HG03439 (cell line): ENCODE measurements around the gene SSNA1.

Source experiments
- ATAC-seq: cut with Tn5 transposase; IDR thresholded peaks from one replicate; pipeline ENCODE4 v1.9.1; 2021; ENCODE audit warnings: mild to moderate bottlenecking, moderate library complexity; ENCODE audit not compliant: unreplicated experiment

The SSNA1 gene

DNA sequence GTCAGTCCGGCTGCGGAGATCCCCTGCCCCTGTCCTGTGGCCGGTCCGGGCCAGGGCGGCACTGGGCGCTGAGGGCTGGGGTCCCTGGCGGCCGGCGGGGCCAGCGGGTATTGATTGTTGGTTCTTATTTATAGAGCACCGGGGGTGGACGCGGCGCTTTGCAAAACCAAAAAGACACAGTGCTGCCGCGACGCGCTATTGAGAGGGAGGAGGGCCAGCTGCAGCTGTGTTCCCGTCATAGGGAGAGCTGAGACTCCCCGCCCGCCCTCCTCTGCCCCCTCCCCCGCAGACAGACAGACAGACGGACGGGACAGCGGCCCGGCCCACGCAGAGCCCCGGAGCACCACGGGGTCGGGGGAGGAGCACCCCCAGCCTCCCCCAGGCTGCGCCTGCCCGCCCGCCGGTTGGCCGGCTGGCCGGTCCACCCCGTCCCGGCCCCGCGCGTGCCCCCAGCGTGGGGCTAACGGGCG, 21.2 kb upstream of the SSNA1 start:
- no peak for ATAC-seq

DNA sequence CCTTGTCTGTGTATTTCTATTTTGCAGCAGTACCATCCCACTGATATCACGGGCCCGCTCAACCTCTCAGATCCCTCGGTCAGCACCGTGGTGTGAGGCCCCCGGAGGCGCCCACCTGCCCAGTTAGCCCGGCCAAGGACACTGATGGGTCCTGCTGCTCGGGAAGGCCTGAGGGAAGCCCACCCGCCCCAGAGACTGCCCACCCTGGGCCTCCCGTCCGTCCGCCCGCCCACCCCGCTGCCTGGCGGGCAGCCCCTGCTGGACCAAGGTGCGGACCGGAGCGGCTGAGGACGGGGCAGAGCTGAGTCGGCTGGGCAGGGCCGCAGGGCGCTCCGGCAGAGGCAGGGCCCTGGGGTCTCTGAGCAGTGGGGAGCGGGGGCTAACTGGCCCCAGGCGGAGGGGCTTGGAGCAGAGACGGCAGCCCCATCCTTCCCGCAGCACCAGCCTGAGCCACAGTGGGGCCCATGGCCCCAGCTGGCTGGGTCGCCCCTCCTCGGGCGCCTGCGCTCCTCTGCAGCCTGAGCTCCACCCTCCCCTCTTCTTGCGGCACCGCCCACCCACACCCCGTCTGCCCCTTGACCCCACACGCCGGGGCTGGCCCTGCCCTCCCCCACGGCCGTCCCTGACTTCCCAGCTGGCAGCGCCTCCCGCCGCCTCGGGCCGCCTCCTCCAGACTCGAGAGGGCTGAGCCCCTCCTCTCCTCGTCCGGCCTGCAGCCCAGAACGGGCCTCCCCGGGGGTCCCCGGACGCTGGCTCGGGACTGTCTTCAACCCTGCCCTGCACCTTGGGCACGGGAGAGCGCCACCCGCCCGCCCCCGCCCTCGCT, 20.5 kb upstream of the SSNA1 start:
- no peak for ATAC-seq

DNA sequence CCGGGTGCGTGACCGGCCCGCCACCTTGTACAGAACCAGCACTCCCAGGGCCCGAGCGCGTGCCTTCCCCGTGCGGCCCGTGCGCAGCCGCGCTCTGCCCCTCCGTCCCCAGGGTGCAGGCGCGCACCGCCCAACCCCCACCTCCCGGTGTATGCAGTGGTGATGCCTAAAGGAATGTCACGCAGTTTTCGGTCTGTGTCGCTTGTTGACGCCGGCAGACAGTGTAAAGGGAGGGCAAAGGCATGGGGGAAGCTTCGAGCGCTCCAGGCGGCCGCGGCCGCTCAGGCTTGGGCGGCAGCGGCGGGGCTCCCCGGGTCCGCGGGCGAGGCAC, 19.9 kb upstream of the SSNA1 start:
- ATAC-seq: no peak

DNA sequence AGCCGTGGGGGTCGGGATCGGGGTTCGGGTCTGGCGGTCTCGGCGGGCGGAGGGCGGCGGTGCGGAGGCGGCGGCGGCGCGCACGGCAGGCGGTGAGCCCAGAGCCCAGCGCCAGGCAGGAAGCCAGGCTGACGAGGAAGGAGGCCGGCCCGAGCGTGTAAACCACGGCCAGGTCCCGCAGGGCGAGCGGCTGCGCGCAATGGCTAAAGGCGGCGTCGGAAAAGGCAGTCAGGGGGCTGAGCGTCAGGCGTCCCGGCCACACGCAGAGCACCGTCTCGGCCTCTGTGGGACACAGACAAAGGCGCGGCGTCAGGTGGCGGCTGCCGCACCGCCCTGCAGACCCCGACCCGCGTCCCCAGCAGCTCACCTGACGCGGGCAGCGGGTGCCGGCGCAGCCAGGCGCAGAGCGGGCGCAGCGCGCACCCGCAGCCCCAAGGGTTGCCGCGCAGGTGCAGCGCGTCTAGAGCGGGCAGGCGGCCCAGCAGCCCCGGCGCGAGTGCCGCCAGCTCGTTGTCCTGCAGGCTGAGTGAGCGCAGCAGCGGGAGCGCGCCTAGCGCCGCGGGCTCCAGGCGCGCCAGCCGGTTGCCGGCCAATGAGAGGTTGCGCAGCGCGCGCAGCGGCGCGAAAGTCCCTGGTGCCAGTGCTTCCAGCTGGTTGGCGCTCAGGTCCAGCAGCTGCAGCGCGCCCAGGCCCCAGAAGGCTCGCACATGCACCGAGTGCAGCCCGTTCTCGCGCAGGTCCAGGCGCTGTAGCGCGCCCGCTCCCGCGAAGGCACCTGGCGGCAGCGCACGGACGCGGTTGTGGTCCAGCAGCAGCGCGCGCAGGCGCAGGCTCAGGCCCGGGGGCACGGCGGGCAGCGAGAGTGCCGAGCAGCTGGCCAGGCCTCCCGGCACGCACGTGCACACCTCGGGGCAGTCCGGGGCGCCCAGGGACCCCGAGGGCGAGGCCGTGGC, 19.3 kb upstream of the SSNA1 start:
- no peak for ATAC-seq

DNA sequence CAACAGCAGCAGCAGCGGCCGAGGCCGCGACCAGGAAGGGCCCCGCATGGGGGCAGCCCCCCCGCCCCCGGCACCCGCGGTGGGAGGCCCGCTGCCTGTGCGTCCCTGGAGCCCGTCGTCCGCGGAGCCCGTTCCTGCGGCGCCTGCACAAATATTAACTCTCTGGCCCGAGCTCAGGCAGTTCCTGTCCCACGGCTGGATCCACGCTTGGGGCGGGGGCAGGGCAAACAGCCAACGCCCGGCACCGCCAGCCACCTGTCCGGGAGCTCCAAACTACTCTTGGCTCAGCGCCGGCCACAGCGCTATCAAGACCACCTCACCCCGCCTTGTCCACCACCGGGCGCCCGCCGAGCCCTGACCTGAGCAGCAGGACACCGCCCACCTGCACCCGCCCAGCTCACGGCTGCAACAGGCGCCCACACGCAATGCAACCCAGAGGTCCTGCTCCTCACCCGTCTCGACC, 18.5 kb upstream of the SSNA1 start, which contains the start of gene LRRC26:
Gene LRRC26 (minus strand): TSS at position 156 of the 463 bp plus-strand sequence. CDS start 108 bp downstream, at position 48.
- ATAC-seq: no peak

DNA sequence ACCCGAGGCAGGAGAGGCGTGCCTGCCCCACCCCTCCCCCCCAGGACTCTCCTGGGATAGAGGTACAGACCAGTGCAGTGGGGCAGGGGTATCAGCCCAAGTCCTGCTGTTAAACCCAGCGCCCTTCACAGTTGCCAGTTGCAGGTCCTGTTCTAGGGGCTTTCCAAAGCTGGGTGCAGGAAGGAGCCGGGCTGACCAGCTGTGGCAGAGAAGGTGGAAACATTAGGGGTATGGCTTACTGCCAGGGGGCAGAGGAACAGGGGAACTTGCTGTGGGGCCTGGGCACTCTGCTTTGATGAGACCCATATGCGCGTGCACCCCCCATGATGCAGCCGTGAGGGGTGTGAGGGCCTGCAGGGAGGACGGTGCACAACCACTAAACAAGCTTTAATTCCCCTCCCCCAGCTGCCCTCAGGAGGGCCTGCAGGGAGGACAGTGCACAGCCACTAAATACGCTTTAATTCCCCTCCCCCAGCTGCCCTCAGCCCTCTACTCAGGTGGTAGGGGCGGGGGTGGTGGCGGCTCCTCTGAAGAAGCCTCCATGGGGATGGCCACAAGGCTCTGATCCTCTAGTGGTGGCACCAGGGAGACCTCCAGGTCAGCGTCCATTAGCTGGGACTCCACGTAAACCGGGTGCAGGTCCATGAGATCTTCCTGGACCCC, 17.9 kb upstream of the SSNA1 start:
- ATAC-seq: no peak

DNA sequence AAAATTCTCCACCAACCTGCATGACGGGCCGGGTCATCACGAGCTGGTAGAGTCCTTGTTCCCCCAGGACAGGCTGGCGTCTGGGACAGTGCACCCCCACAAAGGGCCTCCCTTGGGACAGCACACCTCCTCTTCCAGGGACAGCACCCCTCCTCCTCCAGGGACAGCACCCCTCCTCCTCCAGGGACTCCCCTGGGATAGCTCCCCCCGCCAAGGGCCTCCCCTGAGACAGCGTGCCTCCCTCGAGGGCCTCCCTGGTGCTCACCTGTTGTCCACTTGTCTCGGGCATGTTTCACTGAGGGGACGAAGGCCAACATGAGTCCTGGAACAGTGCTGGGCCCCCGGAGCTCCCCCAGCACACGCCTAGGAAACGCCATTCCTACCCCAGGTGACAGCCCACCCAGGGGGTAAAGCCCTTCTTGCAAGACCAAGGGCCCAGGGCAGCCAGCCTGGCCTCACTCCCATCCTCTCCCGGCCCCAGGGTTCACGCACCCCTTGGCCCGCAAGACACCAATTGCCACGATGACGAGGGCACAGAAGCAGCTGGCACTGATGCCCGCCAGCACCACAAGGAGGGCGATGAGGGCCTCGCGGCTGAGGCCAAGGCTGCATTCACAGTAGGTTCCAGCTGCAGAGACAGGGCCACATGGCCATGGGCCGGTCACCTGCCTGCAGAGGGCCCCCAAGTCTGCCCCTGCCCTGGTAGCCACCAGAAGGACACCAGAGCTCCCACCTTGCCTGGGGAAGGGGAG, 17.2 kb upstream of the SSNA1 start:
- ATAC-seq: no peak

DNA sequence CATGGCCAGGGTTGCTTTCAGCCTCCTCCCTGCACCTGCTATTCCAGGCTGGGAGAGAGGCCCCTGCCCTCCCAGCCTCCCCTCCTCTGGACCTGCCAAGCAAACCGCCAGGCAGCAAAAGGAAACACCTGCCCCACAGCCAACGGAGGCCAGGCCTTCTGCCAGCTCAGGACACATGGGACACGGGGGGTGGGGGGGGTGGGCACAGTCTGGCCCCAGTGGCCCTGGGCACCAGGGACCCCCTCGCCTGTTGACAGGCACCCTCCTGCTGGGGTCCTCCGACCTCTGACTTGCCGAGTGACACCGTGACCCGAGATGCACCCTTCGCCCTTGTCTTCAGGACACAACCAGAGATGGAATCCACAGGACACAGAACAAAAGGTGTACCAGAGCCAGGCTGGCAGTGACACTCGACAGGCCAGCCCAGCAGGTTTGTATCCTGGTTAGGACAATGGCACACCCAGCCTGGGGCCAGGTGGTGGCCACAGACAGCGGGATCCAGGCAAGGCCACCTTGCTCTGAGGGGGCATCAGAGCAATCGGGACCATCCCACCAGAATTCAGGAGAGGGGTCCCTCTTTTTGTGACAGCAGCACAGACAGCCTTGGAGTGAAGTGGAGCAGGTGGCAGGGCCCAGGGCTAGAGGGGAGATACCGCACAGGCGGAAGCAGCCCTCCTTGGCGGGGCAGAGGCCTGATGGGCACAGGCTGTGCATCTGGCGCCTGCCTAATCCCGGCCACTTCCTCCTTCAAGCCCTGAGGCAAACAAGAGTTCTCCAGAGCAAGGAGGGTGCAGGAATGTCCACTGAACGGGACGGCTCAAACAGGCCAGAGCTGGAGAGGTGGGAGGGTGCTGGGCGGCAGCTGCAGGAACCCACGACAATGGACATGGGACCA, 15.3 kb upstream of the SSNA1 start:
- ATAC-seq: no peak

DNA sequence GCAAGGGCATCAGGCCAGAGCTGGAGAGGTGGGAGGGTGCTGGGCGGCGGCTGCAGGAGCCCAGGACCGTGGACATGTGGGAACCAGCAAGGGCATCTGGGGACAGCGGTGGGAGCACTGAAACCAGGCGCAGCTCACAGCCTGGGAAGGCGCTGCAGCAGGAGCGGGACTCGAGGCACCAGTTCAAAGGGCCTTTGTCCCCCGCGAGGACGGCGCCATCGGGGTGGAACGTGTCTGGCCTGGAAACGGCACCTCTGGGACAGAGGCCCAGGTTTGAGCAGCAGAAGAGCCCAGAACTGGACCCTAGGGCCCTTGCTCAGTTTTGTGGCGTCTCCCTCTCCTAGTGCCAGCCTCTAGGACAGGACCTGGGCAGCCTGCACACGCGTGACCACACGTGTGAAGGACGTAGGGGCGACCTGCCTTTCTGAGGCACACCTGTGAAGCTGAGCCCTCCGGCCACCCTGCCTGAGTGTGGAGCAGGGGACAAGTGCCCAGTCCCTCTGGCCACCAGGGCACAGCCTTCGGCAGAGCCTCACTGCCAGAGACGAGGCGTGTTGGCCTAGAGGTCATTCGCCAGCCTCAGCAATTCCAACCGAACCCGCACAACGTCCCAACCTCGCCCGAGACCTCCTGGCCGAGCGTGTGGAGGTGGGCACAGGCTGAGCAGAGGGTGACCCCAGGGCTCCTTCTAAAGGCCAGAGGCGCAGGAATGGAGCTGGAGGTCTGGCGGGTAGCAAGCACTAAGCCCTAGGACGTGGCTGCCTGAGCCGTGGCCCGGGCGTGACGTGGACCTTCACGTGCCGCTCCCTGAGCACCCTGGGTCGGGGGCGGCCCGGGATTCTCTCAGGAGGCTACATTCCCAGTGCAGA, 14.4 kb upstream of the SSNA1 start:
- ATAC-seq: no peak

DNA sequence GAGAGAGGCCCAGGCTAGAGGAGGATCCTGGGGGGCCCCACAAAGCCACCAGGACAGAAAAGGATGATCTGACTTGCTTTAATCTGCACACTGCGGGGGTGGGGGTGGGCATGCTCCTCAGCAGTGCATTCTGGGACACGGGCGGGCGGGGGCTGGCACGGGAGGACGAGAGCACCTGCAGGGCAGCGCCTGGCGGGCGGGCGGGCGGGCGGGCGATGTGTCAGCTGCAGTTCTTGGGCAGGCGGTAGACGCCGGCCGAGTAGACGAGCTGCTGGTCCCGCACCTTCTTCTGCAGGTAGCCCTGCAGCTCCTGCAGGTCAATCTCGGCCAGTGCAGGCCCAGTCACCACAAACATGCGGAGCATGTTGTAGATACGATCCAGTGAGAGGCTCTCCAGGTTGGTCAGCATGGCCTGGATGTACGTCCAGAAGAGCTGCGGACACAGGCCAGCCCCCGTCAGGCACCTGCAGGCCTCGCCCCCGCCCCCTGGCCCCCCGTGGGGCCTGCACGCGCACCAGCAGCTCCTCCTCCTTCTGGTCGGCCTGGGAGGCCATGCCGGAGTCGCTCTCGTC, 13.7 kb upstream of the SSNA1 start:
- ATAC-seq: no peak

DNA sequence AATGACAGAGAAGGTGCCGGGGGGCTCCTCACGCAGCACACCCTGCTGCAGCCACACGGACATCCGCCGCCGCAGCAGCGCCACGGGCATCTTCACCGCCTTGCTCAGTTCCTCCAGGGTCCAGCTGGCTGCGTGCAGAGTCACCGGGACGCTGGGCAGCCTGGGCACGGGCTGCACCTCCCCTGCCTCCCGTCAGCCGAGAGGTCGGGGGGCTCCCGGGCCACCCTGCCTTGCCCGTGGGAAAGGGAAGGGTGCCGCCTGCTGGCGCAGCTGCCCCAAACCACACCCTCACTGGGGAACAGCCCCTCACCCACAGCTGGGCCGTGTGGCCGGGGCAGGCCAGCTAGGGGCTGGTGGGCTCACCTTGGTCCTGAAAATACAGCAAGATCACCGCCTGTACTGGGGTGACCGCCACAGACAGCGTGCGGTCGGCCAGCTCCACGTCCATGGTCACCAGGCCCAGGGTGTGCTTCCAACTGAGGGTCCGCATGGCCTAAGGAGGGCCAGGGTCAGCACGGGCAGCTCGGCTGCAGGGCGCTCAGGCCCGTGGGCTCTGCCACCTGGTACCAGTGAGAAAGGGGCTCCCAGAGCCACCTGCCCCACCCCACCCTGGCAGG, 13.0 kb upstream of the SSNA1 start:
- no peak for ATAC-seq

DNA sequence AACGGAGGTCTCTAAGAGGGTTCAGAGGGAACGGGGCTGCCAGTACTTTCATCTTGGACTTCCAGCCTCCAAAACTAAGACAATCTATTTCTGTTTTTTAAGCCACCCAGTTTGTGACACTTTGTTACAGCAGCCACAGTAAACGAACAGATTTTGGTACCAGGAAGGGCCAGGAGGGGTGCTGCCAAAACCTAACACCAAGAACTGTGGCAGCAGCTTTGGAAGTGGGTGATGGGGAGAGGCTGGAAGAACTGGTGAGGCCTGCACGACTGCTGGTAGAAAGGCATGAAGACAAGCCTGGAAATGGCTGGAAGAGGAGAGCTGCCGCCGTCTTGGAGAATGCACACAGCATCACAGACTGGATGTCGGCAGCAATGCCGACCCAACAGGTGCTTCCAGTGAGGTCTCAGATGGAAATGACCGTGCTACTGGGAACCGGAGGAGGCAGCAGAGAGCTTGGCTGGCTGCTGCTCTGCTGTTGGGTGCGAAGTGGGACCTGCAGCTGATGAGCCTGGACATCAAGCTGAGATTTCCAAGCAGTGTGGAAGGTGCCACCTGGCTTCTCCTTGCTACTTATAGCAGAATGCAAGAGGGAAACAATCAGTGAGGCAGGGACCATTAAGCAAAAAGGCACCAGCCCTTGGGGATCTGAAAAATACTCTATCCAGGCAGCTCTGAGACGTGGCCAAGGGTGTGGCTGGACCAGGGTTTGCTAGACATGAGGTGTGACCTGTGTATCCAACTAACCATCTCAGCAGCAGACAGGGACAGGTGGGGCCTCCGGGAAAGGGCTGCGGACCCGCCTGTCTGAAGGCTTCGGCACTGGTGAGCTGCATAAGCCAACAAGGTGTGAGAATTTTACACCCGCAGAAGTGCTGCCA, 11.9 kb upstream of the SSNA1 start:
- ATAC-seq: no peak

DNA sequence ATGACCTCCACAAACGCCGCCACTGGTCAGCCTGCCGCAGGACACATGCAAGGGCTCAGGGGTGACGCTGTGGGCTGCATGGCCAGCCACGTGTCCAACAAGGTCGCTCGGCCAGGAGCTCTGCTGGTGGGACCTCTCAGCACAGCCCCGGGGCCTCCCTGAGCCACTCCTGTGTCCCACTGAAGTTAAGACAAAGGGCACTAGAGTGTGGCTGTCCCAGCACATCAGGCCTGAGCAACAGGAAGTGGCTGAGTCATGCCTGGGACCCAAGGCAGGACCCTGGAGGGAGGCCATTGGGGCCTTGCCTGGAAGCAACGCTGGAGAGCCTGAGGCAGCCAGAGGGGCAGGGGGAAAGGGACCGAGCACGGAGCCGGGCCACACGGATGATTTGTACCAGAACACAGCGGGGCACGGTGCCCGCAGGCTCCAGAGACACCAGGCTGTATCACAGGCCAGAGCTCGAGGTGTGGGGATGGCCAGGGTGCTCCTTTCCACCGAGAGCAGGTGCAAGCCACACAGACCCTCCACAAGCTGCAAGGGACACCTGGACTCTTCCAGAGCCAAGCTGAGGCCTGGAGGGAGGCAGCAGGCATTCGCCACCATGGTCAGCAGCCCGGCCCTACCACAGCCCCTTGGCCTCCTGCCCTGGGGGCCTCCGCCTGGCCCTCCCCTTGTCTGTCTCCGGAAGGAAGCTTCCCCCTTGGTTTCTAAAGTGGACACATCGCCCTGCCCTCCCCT, 10.1 kb upstream of the SSNA1 start:
- ATAC-seq: no peak

DNA sequence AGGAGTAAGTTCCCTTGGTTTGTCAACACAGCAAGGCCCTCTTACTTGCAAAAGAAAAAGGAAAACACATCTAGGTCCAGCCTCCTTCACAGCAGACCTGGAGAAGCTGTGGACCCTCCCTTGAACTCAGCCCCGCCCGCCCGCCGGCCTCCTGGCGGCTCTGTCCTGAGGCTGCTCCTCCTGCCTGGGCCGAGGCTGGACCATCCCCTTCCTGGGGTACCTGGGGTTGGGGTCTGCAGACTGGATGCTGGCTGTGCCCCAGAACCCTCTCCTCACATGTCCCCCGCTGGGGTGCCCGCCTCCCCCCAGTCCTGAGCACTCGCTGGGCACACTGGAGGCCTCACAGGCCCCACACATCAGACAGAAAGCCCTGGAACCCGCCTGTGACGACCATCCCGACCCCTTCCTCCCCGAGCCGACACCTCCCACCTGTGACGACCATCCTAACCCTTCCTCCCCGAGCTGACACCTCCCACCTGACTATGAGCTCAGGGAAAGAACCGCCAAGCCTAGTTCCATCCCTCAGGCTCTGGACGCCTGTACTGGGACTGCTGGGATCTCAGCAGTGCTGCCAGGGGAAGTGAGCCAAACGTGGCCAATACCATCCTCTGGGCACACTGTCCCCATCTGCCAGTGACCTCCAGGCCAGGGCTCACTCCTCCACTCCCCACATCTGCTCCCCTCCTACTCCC, 9.4 kb upstream of the SSNA1 start:
- ATAC-seq: no peak

DNA sequence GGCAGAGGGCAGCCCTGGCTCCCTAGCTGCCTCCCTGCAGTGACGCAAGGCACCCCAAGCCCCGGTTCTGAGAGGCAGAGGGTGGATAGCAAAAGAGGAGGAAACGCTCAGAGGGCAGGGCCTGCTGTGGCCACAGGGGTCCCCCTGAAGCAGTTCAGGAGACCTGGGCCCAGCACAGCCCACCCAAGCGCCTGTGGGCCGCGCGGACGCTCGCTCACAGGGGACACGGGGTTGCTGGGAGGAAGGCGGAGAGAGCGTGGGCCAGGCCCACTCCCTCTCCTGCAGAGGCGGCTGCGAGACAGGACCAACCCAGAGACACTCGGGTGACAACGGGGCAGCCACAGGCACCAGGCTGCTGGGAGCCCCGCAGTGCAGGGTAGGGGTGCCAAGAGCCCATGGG, 8.7 kb upstream of the SSNA1 start:
- ATAC-seq: no peak
